ENCODE data around the gene PSMA2.

- no peak for TF ChIP-seq EZH2phosphoT487 (IDR thresholded peaks at IDR 0.05; ENCODE audit: insufficient read depth, low read depth)
- no peak for TF ChIP-seq EZH2 (IDR thresholded peaks at IDR 0.05; ENCODE audit: insufficient read depth, poor library complexity, severe bottlenecking)
Measured at GRCh38 chr7:42929449-42929848, 2.5 kb downstream of the PSMA2 start.
